Heart right ventricle (tissue), 16 donors: ENCODE results near the gene CSMD2. TPM values are rescaled to one million over a fixed set of nuclear protein-coding genes. Genes with fewer than 3 reads are reported as not detected.

ENCODE experiments used
- ATAC-seq, 8 donors: fragments of 200-7000 bp; cut with Tn5 transposase; one replicate each; pipeline ENCODE4 v1.9.1; 2020; ENCODE audit warnings: mild to moderate bottlenecking in 8 of 8, moderate library complexity in 8 of 8, moderate number of reproducible peaks in 1 of 8
- DNase-seq, 2 donors: peaks; one replicate each; pipeline ENCODE4 v3.0.0-alpha.2; 2020
- H3K27ac ChIP-seq, 10 donors: fragments of 200-600 bp; sonication (generic) in 2 of 10; one replicate each; pipeline versions ENCODE4 v1.5.0 to v1.8.0; 2020 to 2022; ENCODE audit warnings: mild to moderate bottlenecking in 3 of 10
- H3K27me3 ChIP-seq, 7 donors: fragments of 200-600 bp; one replicate each; pipeline ENCODE4 v1.8.0; 2021 to 2022; ENCODE audit warnings: mild to moderate bottlenecking in 2 of 7
- H3K36me3 ChIP-seq, 9 donors: fragments of 200-600 bp; sonication (generic) in 1 of 9; one replicate each; pipeline versions ENCODE4 v1.5.0 to v1.8.0; 2020 to 2022; ENCODE audit warnings: mild to moderate bottlenecking in 2 of 9
- H3K4me1 ChIP-seq, 9 donors: fragments of 200-600 bp; sonication (generic) in 1 of 9; one replicate each; pipeline versions ENCODE4 v1.5.0 to v1.8.0; 2020 to 2022; ENCODE audit warnings: mild to moderate bottlenecking in 4 of 9
- H3K4me3 ChIP-seq, 10 donors: fragments of 200-600 bp; sonication (generic) in 2 of 10; one replicate each; pipeline versions ENCODE4 v1.5.0 to v1.8.0; 2020 to 2022; ENCODE audit warnings: mild to moderate bottlenecking in 7 of 10, moderate library complexity in 2 of 10
- H3K9me3 ChIP-seq, 11 donors: fragments of 200-600 bp in 10 of 11; sonication (generic) in 2 of 11; one replicate each; pipeline versions ENCODE4 v1.5.0 to v1.8.0; 2013 to 2022; ENCODE audit warnings: mild to moderate bottlenecking in 2 of 11, control low read depth in 1 of 11, moderate library complexity in 1 of 11
- CTCF ChIP-seq, 9 donors: fragments of 200-600 bp; sonication (generic) in 2 of 9; IDR thresholded peaks; one replicate each; pipeline versions ENCODE4 v1.5.0 to v1.8.0; 2021 to 2022; ENCODE audit warnings: antibody characterized with exemption in 9 of 9, mild to moderate bottlenecking in 5 of 9, moderate library complexity in 1 of 9
- WGBS, 2 donors: extraction: QIAGEN DNeasy Blood & Tissue Kit; methylation state at CpG; one replicate each; pipeline ENCODE4 v1.1.7; 2013; ENCODE audit warnings: inconsistent platforms in 1 of 2; 5-methylcytosine and 5-hydroxymethylcytosine counted together
- intact Hi-C, 10 donors: fragments of 100-400 bp; cut with DNase I; formaldehyde crosslinking; loops; one replicate each; pipeline versions ENCODE4 v1.11.1 to v1.14.2; 2022
- polyA plus RNA-seq, 2 donors: library from polyadenylated mRNA; stranded (reverse); fragments of 200-250 nt; gene quantifications; one replicate each; pipeline ENCODE4 v1.2.3, GENCODE V29; 2013
- total RNA-seq, 10 donors: library from RNA; stranded (reverse); fragmentation: NEBNext Ultra II Directional in 3 of 10; extraction: Animal tissue kit (Norgen Biotek cat#: 25700) in 3 of 10; gene quantifications; one replicate each; pipeline versions ENCODE4 v1.2.1 to v1.2.4, GENCODE V29; 2021 to 2023
- donor health status: Arrhythmogenic right ventricular cardiomyopathy.
- donor health status: ischemic (EF 13 %, LVEDD 7.1; RV severe dilation, severe dysfunction).
- donor health status: healthy with polysubstance abuse.
- donor health status: DM: no; HTN: yes; CAD: no.
- donor health status: DM: no; HTN: no; CAD: no.
- donor health status: ischemic (EF 25% LVEDD 6.9; RV normal size, moderate dysfunction).
- donor health status: ischemic (EF 25% LVEDD 5.7; RV mildly dilated, moderate dysfunction).
- donor health status: healthy.
- donor health status: DM: yes; HTN: yes; CAD: no.
- donor health status: Ischemic cardiomyopathy.
- donor health status: ischemic (EF 35%, LVEDD 5.7; RV mildly dilated, moderate dysfunction).
- donor health status: nonischemic (EF 11% LVEDD 7.7; RV severe dilation, severe dysfunction).
- donor health status: DM: yes; HTN: yes; CAD: no.
- donor health status: PGD.
- donor health status: ischemic (EF 29% LVEDD 5.4; RV normal size, mild dysfunction).
- donor health status: nonischemic (EF 23%, LVEDD 6.1; RV moderate dilation, normal function).

Gene CSMD2
- total and polyA plus RNA-seq, 12 donors, result 0.04 to 0.97 (median 0.14) TPM; not detected in 1

- H3K4me3 ChIP-seq, result no peak overlapping the region
- H3K9me3 ChIP-seq, result no peaks in the 10 kb centered on the region
- peaks cover 0 to 14% (median 0%) of the 10 kb centered on the region in 7 donors for H3K27me3 ChIP-seq
- H3K4me1 ChIP-seq, result peaks cover 0 to 4% (median 0%) of the 10 kb centered on the region in 9 donors
- H3K27ac ChIP-seq, result no peak overlapping the region
- no peak for DNase-seq
- H3K36me3 ChIP-seq, result no peaks in the 10 kb centered on the region
- intact Hi-C loops, result no loop called here
- ATAC-seq, result no peak
- TF ChIP-seq CTCF (IDR thresholded peaks at IDR 0.05), result no peak
- 82 to 87% methylated on average over 4 of the region's 4 CpGs for WGBS, 2 donors
These were observed 171.7 kb downstream of the CSMD2 start for GRCh38 chr1:33993301-33993700.

DNA sequence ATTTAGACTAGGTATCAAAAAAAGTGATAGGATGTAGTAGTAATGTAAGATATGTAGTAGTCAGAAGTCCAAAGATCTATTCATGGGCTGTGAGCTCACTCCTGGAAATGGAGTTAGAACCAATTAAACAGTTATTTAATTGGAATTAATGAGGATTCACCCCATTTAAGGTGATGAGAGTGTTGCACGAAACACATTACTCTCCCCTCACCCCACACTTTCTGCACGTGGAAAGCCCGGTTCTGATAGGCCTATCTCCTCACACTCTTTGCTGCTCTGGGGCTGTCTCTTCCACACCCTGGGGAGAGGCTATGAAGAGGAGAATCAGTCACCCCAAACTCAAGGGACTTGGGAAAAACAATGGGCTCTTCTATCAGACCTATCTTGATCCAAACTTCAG lies 174.7 kb downstream of the CSMD2 start:
- H3K27me3 ChIP-seq, result peaks cover 0 to 14% (median 0%) of the 10 kb centered on the region in 7 donors
- H3K9me3 ChIP-seq, result no peaks in the 10 kb centered on the region
- 53 to 69% methylated on average over 3 of the region's 3 CpGs for WGBS, 2 donors
- H3K27ac ChIP-seq, result no peak overlapping the region
- ATAC-seq (no peak), DNase-seq (no peak)
- H3K4me1 ChIP-seq, result peaks cover 0 to 16% (median 10%) of the 10 kb centered on the region in 9 donors
- H3K4me3 ChIP-seq, result no peak overlapping the region
- intact Hi-C loops, result no loop called here
- no peak for TF ChIP-seq CTCF (IDR thresholded peaks at IDR 0.05)
- H3K36me3 ChIP-seq, result no peaks in the 10 kb centered on the region

GRCh38 chr1:33988161-33988560 lies 176.9 kb downstream of the CSMD2 start:
- no peak for TF ChIP-seq CTCF (IDR thresholded peaks at IDR 0.05)
- ATAC-seq (no peak), DNase-seq (no peak)
- peaks cover 0 to 6% (median 0%) of the 10 kb centered on the region in 7 donors for H3K27me3 ChIP-seq
- peaks cover 0 to 23% (median 15%) of the 10 kb centered on the region in 9 donors for H3K4me1 ChIP-seq
- WGBS, 2 donors, result 60 to 64% methylated on average over 3 of the region's 3 CpGs
- H3K9me3 ChIP-seq, result no peaks in the 10 kb centered on the region
- H3K36me3 ChIP-seq, result no peaks in the 10 kb centered on the region
- intact Hi-C loops, result no loop called here
- no peak overlapping the region for H3K27ac ChIP-seq
- H3K4me3 ChIP-seq, result no peak overlapping the region

DNA sequence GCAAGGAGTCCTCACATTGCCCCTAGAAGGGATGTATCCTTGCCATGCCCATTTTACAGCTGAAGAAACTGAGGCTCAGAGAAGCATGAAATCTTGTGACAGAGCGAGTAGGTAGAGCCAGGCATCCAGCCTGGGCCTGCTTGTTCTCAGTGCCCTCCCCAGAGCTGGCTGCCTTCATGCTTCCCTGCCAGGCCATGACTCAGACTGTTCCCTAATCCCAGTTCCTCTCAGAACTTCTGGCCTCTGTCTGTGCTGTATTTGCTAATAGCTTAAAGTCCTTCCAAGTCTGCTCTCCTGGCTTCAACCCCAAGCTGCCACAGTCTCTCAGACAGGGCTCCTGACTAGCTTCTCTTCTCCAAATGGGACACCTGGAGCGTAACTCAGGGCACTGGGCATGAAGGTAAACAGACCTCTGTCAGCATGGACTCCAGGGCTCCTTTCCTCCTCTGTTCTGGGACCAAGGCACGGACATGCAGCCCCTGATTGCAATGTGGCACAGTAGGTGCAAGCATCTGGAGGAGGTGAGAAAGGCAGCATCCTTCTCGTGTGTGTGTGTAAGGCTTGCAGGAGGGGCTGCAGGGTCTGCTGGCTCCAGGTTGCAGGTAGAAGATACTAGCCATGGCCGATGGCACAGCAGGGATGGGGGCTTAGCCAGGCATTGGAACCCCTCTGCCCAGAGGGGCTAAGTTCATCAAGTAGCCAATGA lies 178.5 kb downstream of the CSMD2 start:
- Histone ChIP-seq H3K4me1 (peaks cover 0 to 23% (median 15%) of the 10 kb centered on the region in 9 donors), H3K27me3 (peaks cover 0 to 3% (median 0%) of the 10 kb centered on the region in 7 donors), H3K36me3 (no peaks in the 10 kb centered on the region), H3K4me3 (no peak overlapping the region), H3K9me3 (no peaks in the 10 kb centered on the region), H3K27ac (peak overlapping the region in 2 of 10 donors; percentile 9 to 30)
- TF ChIP-seq CTCF (IDR thresholded peaks at IDR 0.05), result no peak
- peak; percentile 71 to 96 (median 89) for ATAC-seq
- DNase-seq, result peak; percentile 50 to 61
- intact Hi-C loops, result no loop called here
- WGBS, 2 donors, result 59 to 75% methylated on average over 5 of the region's 5 CpGs
